Left forelimb (tissue), 1 donor: Measurements from ENCODE around the gene PEAK3.
A peak's percentile ranks its signal among the peaks of the same experiment; 100 is the strongest.

Experiments used
- DNase-seq: peaks from one replicate; pipeline ENCODE4 v3.0.0-alpha.2; 2018; ENCODE audit warnings: low spot score

PEAK3 gene

GRCh38 chr19:2282062-2282861 lies at the start of gene PEAK3:
TSS of gene PEAK3 (minus strand) at chr19:2282175. CDS start at chr19:2280931, 1,244 bp downstream.
- no peak for DNase-seq

- no peak for DNase-seq
These were observed 48.8 kb upstream of the PEAK3 start for GRCh38 chr19:2330632-2331284.

- no peak for DNase-seq
These were observed 48.3 kb upstream of the PEAK3 start for GRCh38 chr19:2330255-2330631.

- DNase-seq, result no peak
These were observed 47.5 kb upstream of the PEAK3 start for GRCh38 chr19:2329501-2329916.

GRCh38 chr19:2329149-2329478 lies 47.1 kb upstream of the PEAK3 start:
- DNase-seq, result no peak

GRCh38 chr19:2328401-2329148 lies 46.6 kb upstream of the PEAK3 start, which contains the start of the genes LSM7 and SPPL2B:
TSS of gene LSM7 (minus strand) at chr19:2328586. CDS start at chr19:2328566, 20 bp downstream.
TSS of gene SPPL2B (plus strand) at chr19:2328684. CDS start at chr19:2328710, 26 bp downstream.
- peak; percentile 93 for DNase-seq

GRCh38 chr19:2327773-2328400 lies 45.9 kb upstream of the PEAK3 start:
- DNase-seq, result no peak

GRCh38 chr19:2326699-2327360 lies 44.9 kb upstream of the PEAK3 start:
- DNase-seq, result no peak

GRCh38 chr19:2325281-2326046 lies 43.5 kb upstream of the PEAK3 start:
- DNase-seq, result no peak

GRCh38 chr19:2324220-2324948 lies 42.4 kb upstream of the PEAK3 start:
- no peak for DNase-seq

- DNase-seq, result no peak
These were observed 41.7 kb upstream of the PEAK3 start for GRCh38 chr19:2323707-2324106.

GRCh38 chr19:2321565-2322283 lies 39.7 kb upstream of the PEAK3 start:
- DNase-seq, result no peak

- no peak for DNase-seq
These were observed 39.0 kb upstream of the PEAK3 start for GRCh38 chr19:2320939-2321338.

- no peak for DNase-seq
These were observed 38.1 kb upstream of the PEAK3 start for GRCh38 chr19:2320049-2320448.

- DNase-seq, result no peak
These were observed 37.6 kb upstream of the PEAK3 start for GRCh38 chr19:2319551-2319950.

- no peak for DNase-seq
These were observed 36.9 kb upstream of the PEAK3 start for GRCh38 chr19:2318923-2319322.

- DNase-seq, result no peak
These were observed 35.8 kb upstream of the PEAK3 start for GRCh38 chr19:2317756-2318155.

GRCh38 chr19:2317300-2317699 lies 35.3 kb upstream of the PEAK3 start:
- DNase-seq, result no peak

- DNase-seq, result no peak
These were observed 33.9 kb upstream of the PEAK3 start for GRCh38 chr19:2315818-2316353.
